ENCODE measurements around the gene ZC3H4.

GRCh38 chr19:47130589-47131227 lies 17.1 kb upstream of the ZC3H4 start, which contains the start of gene SAE1:
- peak; percentile 58 for TF ChIP-seq CTCF (IDR thresholded peaks at IDR 0.05; ENCODE audit: low read length)
- no peak for TF ChIP-seq EZH2 (IDR thresholded peaks at IDR 0.05; ENCODE audit: borderline replicate concordance, low read length)
